PC-3 (cell line): Measurements from ENCODE around the gene GINS1. TPM values are rescaled to one million over a fixed set of nuclear protein-coding genes. Genes with fewer than 3 reads are reported as not detected.

Experiments
- ATAC-seq: fragments of 200-7000 bp; cut with Tn5 transposase; 2 replicates; pipeline ENCODE4 v1.9.1; 2020; ENCODE audit warnings: mild to moderate bottlenecking, moderate library complexity
- BruUV-seq: library from RNA; stranded (reverse); fragments of 400-500 nt; replicated peaks from 2 replicates; lab custom pipeline; 2021; lab: Mats Ljungman, UMichigan
- CTCF ChIA-PET: fragments of 300-600 bp; sonication (Branson Sonifier 250); formaldehyde crosslinking; loops from one replicate; lab custom pipeline; 2022; ENCODE audit warnings: antibody characterized with exemption; lab: Charles Lee
- POLR2A ChIA-PET: fragments of 300-600 bp; sonication (Branson Sonifier 250); formaldehyde crosslinking; loops from one replicate; lab custom pipeline; 2022; ENCODE audit warnings: antibody characterized with exemption; ENCODE audit not compliant: unreplicated experiment; lab: Charles Lee
- DNase-seq: peaks from one replicate; pipeline ENCODE4 v3.0.0-alpha.2; 2015
- H2AFZ ChIP-seq: fragments of 300-600 bp; sonication (generic); 2 replicates; pipeline ENCODE4 v1.6.0; 2016; ENCODE audit warnings: antibody characterized with exemption, low read length
- H3F3A ChIP-seq: fragments of 300-600 bp; sonication (generic); one replicate; pipeline ENCODE4 v1.6.0; 2017; ENCODE audit warnings: antibody characterized with exemption, low read length, control low read depth, mild to moderate bottlenecking; ENCODE audit not compliant: unreplicated experiment
- H3K27ac ChIP-seq: fragments of 300-600 bp; sonication (generic); 2 replicates; pipeline ENCODE4 v1.5.1; 2016; ENCODE audit warnings: mild to moderate bottlenecking, low read length
- H3K27me3 ChIP-seq: fragments of 300-600 bp; sonication (generic); 2 replicates; pipeline ENCODE4 v1.6.1; 2016; ENCODE audit warnings: low read length, mixed read lengths
- H3K36me3 ChIP-seq: fragments of 300-600 bp; sonication (generic); 2 replicates; pipeline ENCODE4 v1.6.1; 2016; ENCODE audit warnings: low read depth, mixed run types, low read length, mixed read lengths
- H3K4me1 ChIP-seq: fragments of 300-600 bp; sonication (generic); 2 replicates; pipeline ENCODE4 v1.5.1; 2016; ENCODE audit warnings: low read length; ENCODE audit not compliant: insufficient read depth
- H3K4me2 ChIP-seq: fragments of 300-600 bp; sonication (generic); 2 replicates; pipeline ENCODE4 v1.6.0; 2016; ENCODE audit warnings: low read length
- H3K4me3 ChIP-seq: fragments of 300-600 bp; sonication (generic); 2 replicates; pipeline ENCODE4 v1.5.1; 2016; ENCODE audit warnings: mild to moderate bottlenecking, low read length, mixed read lengths
- H3K79me2 ChIP-seq: fragments of 300-600 bp; sonication (generic); 2 replicates; pipeline ENCODE4 v1.6.1; 2017; ENCODE audit warnings: low read length, mixed read lengths
- H3K9ac ChIP-seq: fragments of 300-600 bp; sonication (generic); 2 replicates; pipeline ENCODE4 v1.6.0; 2016; ENCODE audit warnings: mild to moderate bottlenecking, low read length
- H3K9me2 ChIP-seq: fragments of 300-600 bp; sonication (generic); replicated peaks from 2 replicates; pipeline ENCODE4 v1.6.1; 2016; ENCODE audit warnings: mixed run types, low read length, mixed read lengths
- H3K9me3 ChIP-seq: fragments of 300-600 bp; sonication (generic); 2 replicates; pipeline ENCODE4 v1.6.1; 2016; ENCODE audit warnings: low read length, mixed read lengths
- H4K20me1 ChIP-seq: fragments of 300-600 bp; sonication (generic); 2 replicates; pipeline ENCODE4 v1.6.1; 2016; ENCODE audit warnings: low read length, mixed read lengths
- EZH2 ChIP-seq: fragments of 300-600 bp; sonication (generic); IDR thresholded peaks from one replicate; pipeline ENCODE4 v1.6.1; 2017; ENCODE audit warnings: antibody characterized with exemption, mild to moderate bottlenecking, low read length; ENCODE audit not compliant: unreplicated experiment
- EZH2phosphoT487 ChIP-seq: fragments of 300-600 bp; sonication (generic); IDR thresholded peaks from 2 replicates; pipeline ENCODE4 v1.6.1; 2018; ENCODE audit warnings: mild to moderate bottlenecking, antibody characterized with exemption, low read length, borderline replicate concordance
- intact Hi-C: fragments of 100-400 bp; cut with micrococcal nuclease; formaldehyde crosslinking; loops from 2 replicates; pipeline ENCODE4 v1.9.0; 2023
- total RNA-seq: library from RNA; depleted of rRNA; stranded (reverse); fragments of >200 nt; gene quantifications from 2 replicates; pipeline ENCODE4 v1.2.3, GENCODE V29; 2014
- TF ChIP-seq, protein P1 (sequence below): fragments of 300-600 bp; sonication (generic); conservative IDR thresholded peaks from 2 replicates; pipeline ENCODE4 v1.5.1; 2017; ENCODE audit warnings: antibody characterized with exemption, low read depth, mild to moderate bottlenecking, low read length

GINS1 gene
- total RNA-seq, 1 experiment from 2014 or later = 28.1 TPM

DNA sequence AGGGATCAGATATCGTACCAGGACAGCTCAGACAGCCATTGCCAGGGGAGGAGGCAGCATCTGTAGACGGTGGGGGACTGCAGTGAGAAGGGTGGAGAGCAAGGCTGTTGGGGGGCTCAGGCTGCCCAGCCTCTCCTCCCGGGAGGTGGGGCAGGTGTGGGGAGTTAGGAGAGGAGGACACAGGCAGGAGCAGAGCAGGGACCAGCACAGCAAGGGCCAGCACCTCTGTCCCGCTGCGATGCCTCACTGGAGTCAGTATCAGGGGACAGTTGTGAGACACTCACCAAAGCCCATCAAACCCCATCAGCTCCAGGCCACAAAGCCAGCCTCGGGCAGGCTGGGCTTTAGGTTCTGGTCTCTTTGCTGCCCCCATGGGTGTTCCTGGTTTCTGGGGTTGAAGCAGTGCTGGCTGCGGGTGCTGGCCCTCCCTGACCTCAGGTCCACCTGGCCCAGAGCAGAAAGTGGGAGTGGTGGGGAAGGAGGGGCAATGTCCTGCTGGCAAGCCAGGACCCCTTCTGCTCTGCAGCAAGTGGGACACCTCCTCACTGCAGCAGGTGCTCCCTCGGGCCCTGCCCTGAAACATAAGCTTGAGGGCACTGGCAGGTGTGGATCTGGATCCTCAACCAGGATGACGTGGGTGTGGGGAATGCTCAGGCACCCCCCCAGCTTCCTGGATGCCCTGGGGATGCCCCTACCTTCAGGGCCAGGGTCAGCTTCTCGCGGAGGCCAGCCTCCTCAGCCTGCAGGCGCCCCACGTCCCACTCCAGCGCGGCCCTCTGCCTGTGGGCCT lies 83.4 kb downstream of the GINS1 start:
- H3K4me2 ChIP-seq = no peak overlapping the region
- no peak overlapping the region for H3K9ac ChIP-seq
- H3K79me2 ChIP-seq = no peaks in the 10 kb centered on the region
- H3K9me3 ChIP-seq = no peaks in the 10 kb centered on the region
- H2AFZ ChIP-seq = no peak overlapping the region
- H3K27ac ChIP-seq = no peak overlapping the region
- H3K36me3 ChIP-seq = no peaks in the 10 kb centered on the region
- no peaks in the 10 kb centered on the region for H3K27me3 ChIP-seq
- H3K4me3 ChIP-seq = no peak overlapping the region
- TF ChIP-seq EZH2 = no peak
- TF ChIP-seq EZH2phosphoT487 = no peak
- TF ChIP-seq, protein P1, sequence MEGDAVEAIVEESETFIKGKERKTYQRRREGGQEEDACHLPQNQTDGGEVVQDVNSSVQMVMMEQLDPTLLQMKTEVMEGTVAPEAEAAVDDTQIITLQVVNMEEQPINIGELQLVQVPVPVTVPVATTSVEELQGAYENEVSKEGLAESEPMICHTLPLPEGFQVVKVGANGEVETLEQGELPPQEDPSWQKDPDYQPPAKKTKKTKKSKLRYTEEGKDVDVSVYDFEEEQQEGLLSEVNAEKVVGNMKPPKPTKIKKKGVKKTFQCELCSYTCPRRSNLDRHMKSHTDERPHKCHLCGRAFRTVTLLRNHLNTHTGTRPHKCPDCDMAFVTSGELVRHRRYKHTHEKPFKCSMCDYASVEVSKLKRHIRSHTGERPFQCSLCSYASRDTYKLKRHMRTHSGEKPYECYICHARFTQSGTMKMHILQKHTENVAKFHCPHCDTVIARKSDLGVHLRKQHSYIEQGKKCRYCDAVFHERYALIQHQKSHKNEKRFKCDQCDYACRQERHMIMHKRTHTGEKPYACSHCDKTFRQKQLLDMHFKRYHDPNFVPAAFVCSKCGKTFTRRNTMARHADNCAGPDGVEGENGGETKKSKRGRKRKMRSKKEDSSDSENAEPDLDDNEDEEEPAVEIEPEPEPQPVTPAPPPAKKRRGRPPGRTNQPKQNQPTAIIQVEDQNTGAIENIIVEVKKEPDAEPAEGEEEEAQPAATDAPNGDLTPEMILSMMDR = no peak
- peaks cover 1% of the 10 kb centered on the region for H3K4me1 ChIP-seq
- intact Hi-C loops = no loop called here
- ATAC-seq (no peak), DNase-seq (no peak)
- H3K9me2 ChIP-seq = no peaks in the 10 kb centered on the region
- no TSS peak for BruUV-seq
- no peaks in the 10 kb centered on the region for H3F3A ChIP-seq
- POLR2A ChIA-PET = no interaction called here
- CTCF ChIA-PET = no interaction called here
- H4K20me1 ChIP-seq = no peaks in the 10 kb centered on the region

DNA sequence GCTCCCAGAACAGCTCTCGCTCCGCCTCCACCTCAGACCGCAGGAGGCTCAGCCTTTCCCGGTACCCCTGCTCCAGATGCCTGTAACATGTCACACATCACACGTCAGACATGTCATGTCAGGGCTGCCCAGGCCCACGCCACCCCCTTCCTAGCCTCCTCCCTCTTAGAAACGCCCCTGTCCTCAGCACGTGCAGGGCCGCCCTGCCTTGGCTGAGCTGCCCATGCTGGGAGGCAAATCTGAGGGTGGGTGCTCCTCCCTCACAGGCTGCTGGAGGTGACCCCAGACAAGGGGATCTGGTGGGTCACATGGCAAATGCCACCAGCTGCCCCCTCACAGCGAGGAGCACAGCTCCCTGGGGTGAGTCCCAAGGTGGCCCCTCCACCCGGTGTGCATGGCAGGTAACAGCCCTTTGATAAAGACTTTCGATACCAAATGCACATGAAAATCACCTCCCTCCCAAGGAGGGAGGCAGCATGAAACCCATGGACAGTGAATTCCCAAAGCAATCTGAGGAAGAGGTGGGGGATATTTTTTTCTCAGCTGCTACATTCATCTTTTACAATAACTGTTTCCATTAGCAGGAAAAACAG lies 84.1 kb downstream of the GINS1 start:
- H2AFZ ChIP-seq = no peak overlapping the region
- H3F3A ChIP-seq = no peaks in the 10 kb centered on the region
- H3K9me3 ChIP-seq = no peaks in the 10 kb centered on the region
- no peak overlapping the region for H3K4me2 ChIP-seq
- no peak overlapping the region for H3K9ac ChIP-seq
- H3K4me1 ChIP-seq = peaks cover 6% of the 10 kb centered on the region
- H3K4me3 ChIP-seq = no peak overlapping the region
- no peaks in the 10 kb centered on the region for H3K36me3 ChIP-seq
- ATAC-seq = no peak
- DNase-seq = no peak
- H3K79me2 ChIP-seq = no peaks in the 10 kb centered on the region
- H3K27me3 ChIP-seq = no peaks in the 10 kb centered on the region
- TF ChIP-seq EZH2phosphoT487 = no peak
- TF ChIP-seq EZH2 = no peak
- TF ChIP-seq, protein P1 = no peak
- ChIA-PET POLR2A (no interaction called here), CTCF (no interaction called here)
- H4K20me1 ChIP-seq = no peaks in the 10 kb centered on the region
- H3K27ac ChIP-seq = no peak overlapping the region
- intact Hi-C loops = no loop called here
- H3K9me2 ChIP-seq = no peaks in the 10 kb centered on the region
- no TSS peak for BruUV-seq

DNA sequence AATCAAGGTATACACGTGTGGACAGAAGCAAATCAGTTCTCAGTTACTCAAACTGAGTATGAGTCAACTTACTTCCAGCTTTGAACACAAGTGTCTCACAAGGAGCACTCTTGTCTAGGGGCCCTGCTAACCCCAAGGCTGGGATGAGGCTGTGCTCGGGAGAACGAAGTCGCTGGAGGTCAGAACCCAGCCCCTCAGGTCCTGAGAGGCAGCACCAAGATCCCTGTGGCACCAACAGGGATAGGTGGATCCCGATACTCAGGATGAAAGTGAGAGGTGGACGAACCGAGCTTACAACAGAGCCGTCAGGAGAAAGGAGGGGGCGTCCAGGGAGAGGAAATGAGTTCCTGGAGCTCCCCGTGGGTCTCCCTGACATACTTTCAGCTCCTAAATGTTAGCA lies 85.7 kb downstream of the GINS1 start:
- no peaks in the 10 kb centered on the region for H3K79me2 ChIP-seq
- H3K36me3 ChIP-seq = no peaks in the 10 kb centered on the region
- peaks cover 19% of the 10 kb centered on the region for H3K4me1 ChIP-seq
- POLR2A ChIA-PET = interaction anchor here (0.6 kb wide), 1 partner anchor 64 kb away, joined by 7 read pairs; no protein-coding TSS in a partner anchor
- H3K9me2 ChIP-seq = no peaks in the 10 kb centered on the region
- H4K20me1 ChIP-seq = no peaks in the 10 kb centered on the region
- H3K9me3 ChIP-seq = no peaks in the 10 kb centered on the region
- TF ChIP-seq, protein P1 = no peak
- TF ChIP-seq EZH2phosphoT487 (no peak), EZH2 (no peak)
- H3K4me3 ChIP-seq = no peak overlapping the region
- no peak overlapping the region for H3K4me2 ChIP-seq
- BruUV-seq = no TSS peak
- H3K9ac ChIP-seq = no peak overlapping the region
- no peak overlapping the region for H2AFZ ChIP-seq
- no peak for DNase-seq
- ATAC-seq = no peak
- CTCF ChIA-PET = no interaction called here
- H3F3A ChIP-seq = no peaks in the 10 kb centered on the region
- H3K27me3 ChIP-seq = no peaks in the 10 kb centered on the region
- intact Hi-C loops = no loop called here
- H3K27ac ChIP-seq = no peak overlapping the region
